ENCODE measurements around the gene MSI2. TPM values are rescaled to one million over a fixed set of nuclear protein-coding genes. Genes with fewer than 3 reads are reported as not detected.

Gene MSI2
- total and polyA plus RNA-seq, 9 of the 15 experiments (the other 6 are each of a cell fraction or from before 2014, with no cell fraction given), result 4.6 to 61.8 (median 42.4) TPM

- TF ChIP-seq SP2 (IDR thresholded peaks at IDR 0.05; ENCODE audit: extremely low read depth, low read depth, low read length, poor library complexity, severe bottlenecking) (no peak), ZNF830 (CRISPR knock-in tag; IDR thresholded peaks at IDR 0.05) (no peak), SREBF2 (CRISPR knock-in tag; IDR thresholded peaks at IDR 0.05) (no peak), ILF3 (IDR thresholded peaks at IDR 0.05; ENCODE audit: borderline replicate concordance) (no peak), BACH1 (tag; IDR thresholded peaks at IDR 0.05) (no peak), POLR2AphosphoS5 (IDR thresholded peaks at IDR 0.05; ENCODE audit: control insufficient read depth, insufficient read depth, low read depth, low read length) (peak; percentile 93), ZBTB17 (CRISPR knock-in tag; IDR thresholded peaks at IDR 0.05) (no peak), NFRKB (IDR thresholded peaks at IDR 0.05; ENCODE audit: low read depth) (no peak), ARID1B (IDR thresholded peaks at IDR 0.05) (peak; percentile 89), ZNF551 (CRISPR knock-in tag; IDR thresholded peaks at IDR 0.05) (no peak), ZNF436 (CRISPR knock-in tag; IDR thresholded peaks at IDR 0.05) (no peak), ZNF146 (CRISPR knock-in tag; IDR thresholded peaks at IDR 0.05; ENCODE audit: unreplicated experiment) (no peak), ZFP91 (CRISPR knock-in tag; IDR thresholded peaks at IDR 0.05) (no peak), TAF9B (IDR thresholded peaks at IDR 0.05; ENCODE audit: partially characterized antibody) (no peak), NCOA1 (IDR thresholded peaks at IDR 0.05; ENCODE audit: low read depth) (peak; percentile 28; the same call in 1 of the 2 replicates), POLR2G (IDR thresholded peaks at IDR 0.05; ENCODE audit: low read depth, low read length) (no peak), GATAD2B (IDR thresholded peaks at IDR 0.05; ENCODE audit: borderline replicate concordance) (no peak), NFIX (CRISPR knock-in tag; IDR thresholded peaks at IDR 0.05; ENCODE audit: low read depth) (no peak), KDM1A (IDR thresholded peaks at IDR 0.05) (peak; percentile 76 to 82; a peak in 3 of 4 replicates)
- TF ChIP-seq, protein P1, sequence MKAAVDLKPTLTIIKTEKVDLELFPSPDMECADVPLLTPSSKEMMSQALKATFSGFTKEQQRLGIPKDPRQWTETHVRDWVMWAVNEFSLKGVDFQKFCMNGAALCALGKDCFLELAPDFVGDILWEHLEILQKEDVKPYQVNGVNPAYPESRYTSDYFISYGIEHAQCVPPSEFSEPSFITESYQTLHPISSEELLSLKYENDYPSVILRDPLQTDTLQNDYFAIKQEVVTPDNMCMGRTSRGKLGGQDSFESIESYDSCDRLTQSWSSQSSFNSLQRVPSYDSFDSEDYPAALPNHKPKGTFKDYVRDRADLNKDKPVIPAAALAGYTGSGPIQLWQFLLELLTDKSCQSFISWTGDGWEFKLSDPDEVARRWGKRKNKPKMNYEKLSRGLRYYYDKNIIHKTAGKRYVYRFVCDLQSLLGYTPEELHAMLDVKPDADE (conservative IDR thresholded peaks at IDR 0.05; ENCODE audit: control insufficient read depth, low read depth, low read length), result peak; percentile 66; the same call in 1 of the 2 replicates
- TF ChIP-seq, protein P2, sequence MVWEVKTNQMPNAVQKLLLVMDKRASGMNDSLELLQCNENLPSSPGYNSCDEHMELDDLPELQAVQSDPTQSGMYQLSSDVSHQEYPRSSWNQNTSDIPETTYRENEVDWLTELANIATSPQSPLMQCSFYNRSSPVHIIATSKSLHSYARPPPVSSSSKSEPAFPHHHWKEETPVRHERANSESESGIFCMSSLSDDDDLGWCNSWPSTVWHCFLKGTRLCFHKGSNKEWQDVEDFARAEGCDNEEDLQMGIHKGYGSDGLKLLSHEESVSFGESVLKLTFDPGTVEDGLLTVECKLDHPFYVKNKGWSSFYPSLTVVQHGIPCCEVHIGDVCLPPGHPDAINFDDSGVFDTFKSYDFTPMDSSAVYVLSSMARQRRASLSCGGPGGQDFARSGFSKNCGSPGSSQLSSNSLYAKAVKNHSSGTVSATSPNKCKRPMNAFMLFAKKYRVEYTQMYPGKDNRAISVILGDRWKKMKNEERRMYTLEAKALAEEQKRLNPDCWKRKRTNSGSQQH (CRISPR knock-in tag; IDR thresholded peaks at IDR 0.05), result no peak
- TF ChIP-seq, protein P3, sequence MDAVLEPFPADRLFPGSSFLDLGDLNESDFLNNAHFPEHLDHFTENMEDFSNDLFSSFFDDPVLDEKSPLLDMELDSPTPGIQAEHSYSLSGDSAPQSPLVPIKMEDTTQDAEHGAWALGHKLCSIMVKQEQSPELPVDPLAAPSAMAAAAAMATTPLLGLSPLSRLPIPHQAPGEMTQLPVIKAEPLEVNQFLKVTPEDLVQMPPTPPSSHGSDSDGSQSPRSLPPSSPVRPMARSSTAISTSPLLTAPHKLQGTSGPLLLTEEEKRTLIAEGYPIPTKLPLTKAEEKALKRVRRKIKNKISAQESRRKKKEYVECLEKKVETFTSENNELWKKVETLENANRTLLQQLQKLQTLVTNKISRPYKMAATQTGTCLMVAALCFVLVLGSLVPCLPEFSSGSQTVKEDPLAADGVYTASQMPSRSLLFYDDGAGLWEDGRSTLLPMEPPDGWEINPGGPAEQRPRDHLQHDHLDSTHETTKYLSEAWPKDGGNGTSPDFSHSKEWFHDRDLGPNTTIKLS (IDR thresholded peaks at IDR 0.05; ENCODE audit: borderline replicate concordance, low read depth), result no peak
These were observed 164.7 kb downstream of the MSI2 start (continued) for GRCh38 chr17:57420734-57421717.

Measured in K562 (cell line).